Measurements from ENCODE around the gene FERMT1.

FERMT1 gene

GRCh38 chr20:6122873-6123648 is at the start of gene FERMT1:
TSS of gene FERMT1 (minus strand) at chr20:6123030. CDS start at chr20:6119554, 3,476 bp downstream.
- DNase-seq = peak; percentile 48 to 59

- DNase-seq = no peak
These were observed 46.4 kb upstream of the FERMT1 start for GRCh38 chr20:6169251-6169650.

- no peak for DNase-seq
These were observed 45.4 kb upstream of the FERMT1 start for GRCh38 chr20:6168204-6168603.

- DNase-seq = no peak
These were observed 42.5 kb upstream of the FERMT1 start for GRCh38 chr20:6165346-6165745.

GRCh38 chr20:6164421-6165341 is 41.9 kb upstream of the FERMT1 start:
- DNase-seq = no peak

GRCh38 chr20:6160736-6161135 is 37.9 kb upstream of the FERMT1 start:
- DNase-seq = no peak

GRCh38 chr20:6157345-6157744 is 34.5 kb upstream of the FERMT1 start:
- DNase-seq = no peak

GRCh38 chr20:6152777-6153176 is 29.9 kb upstream of the FERMT1 start:
- no peak for DNase-seq

- no peak for DNase-seq
These were observed 25.2 kb upstream of the FERMT1 start for GRCh38 chr20:6148073-6148472.

GRCh38 chr20:6142348-6142993 is 19.6 kb upstream of the FERMT1 start:
- DNase-seq = peak; percentile 28 to 50

- peak in 1 of 2 experiments; percentile 10 for DNase-seq
These were observed 18.1 kb upstream of the FERMT1 start for GRCh38 chr20:6140947-6141346.

GRCh38 chr20:6135347-6135746 is 12.5 kb upstream of the FERMT1 start:
- DNase-seq = no peak

GRCh38 chr20:6134592-6134991 is 11.8 kb upstream of the FERMT1 start:
- DNase-seq = no peak

GRCh38 chr20:6130045-6130444 is 7.2 kb upstream of the FERMT1 start:
- DNase-seq = no peak

- no peak for DNase-seq
These were observed 5.0 kb upstream of the FERMT1 start for GRCh38 chr20:6127825-6128224.

- no peak for DNase-seq
These were observed 4.0 kb upstream of the FERMT1 start for GRCh38 chr20:6126846-6127245.

GRCh38 chr20:6123649-6124014 is 802 bp upstream of the FERMT1 start:
- no peak for DNase-seq

- no peak for DNase-seq
These were observed 538 bp downstream of the FERMT1 start for GRCh38 chr20:6122111-6122872.

GRCh38 chr20:6121504-6121903 is 1.3 kb downstream of the FERMT1 start:
- DNase-seq = no peak

- DNase-seq = no peak
These were observed 2.3 kb downstream of the FERMT1 start for GRCh38 chr20:6120491-6120988.

- no peak for DNase-seq
These were observed 6.1 kb downstream of the FERMT1 start for GRCh38 chr20:6116758-6117157.

GRCh38 chr20:6115221-6115895 is 7.5 kb downstream of the FERMT1 start:
- DNase-seq = no peak
